GM12891 (cell line): ENCODE data around the gene SEMA4C.

Experiments used
- POLR2A ChIP-seq: IDR thresholded peaks from 2 replicates; pipeline ENCODE4 v1.6.1; 2011; ENCODE audit warnings: low read depth, low read length, control low read depth
- POLR2AphosphoS5 ChIP-seq: IDR thresholded peaks from 2 replicates; pipeline ENCODE4 v1.6.1; 2011; ENCODE audit warnings: low read depth, low read length, control low read depth
- SPI1 ChIP-seq: IDR thresholded peaks from 2 replicates; pipeline ENCODE4 v1.6.1; 2011; ENCODE audit warnings: low read depth, low read length, control low read depth
- TAF1 ChIP-seq: IDR thresholded peaks from 2 replicates; pipeline ENCODE4 v1.6.1; 2011; ENCODE audit warnings: low read depth, low read length, control low read depth

DNA sequence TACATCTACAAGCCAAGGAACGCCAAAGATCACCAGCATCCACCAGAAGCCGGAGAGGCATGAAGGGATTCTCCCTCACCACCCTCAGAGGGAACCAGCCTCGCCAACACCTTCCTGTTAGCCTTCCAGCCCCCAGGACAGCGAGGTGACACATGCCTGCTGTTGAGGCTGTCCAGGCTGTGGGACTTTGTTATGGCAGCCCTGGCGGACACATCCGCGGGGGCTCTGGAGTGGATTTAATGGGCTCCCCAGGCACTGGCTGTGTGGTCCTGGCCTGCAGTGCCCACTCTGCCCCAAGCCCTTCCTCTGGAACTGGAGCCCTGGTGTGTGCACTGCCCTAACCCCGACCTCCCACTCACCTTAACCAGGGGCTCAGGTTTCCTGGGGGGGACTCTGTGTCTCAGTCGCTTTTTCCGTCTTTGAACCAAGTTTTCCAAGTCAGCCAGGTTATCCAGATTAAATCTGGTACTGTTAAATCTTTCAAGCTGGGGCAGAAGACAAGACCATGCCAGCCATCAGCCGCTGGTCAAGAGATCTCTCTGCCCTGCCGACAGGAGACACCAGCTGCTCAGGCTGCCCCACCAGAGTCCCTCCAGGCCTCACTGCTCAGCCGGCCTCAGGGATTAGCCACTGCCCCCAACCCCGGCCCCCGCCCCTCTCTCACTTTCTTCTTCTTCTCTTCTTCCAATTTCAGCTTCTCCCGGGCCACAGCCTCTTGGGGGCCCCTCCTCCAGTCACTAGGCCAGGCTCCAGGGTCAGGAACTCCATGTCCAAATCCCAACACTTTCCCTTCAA lies 28.0 kb downstream of the SEMA4C start:
- TF ChIP-seq POLR2A = no peak
- no peak for TF ChIP-seq POLR2AphosphoS5
- TF ChIP-seq SPI1 = no peak
- TF ChIP-seq TAF1 = no peak
